GM19467 (cell line): ENCODE results near the gene MAP3K14.
"Not testable (repeated sequence)": the region's sequence is repeated elsewhere in the genome, so short reads cannot be mapped to it uniquely, and the experiment has no call there.

Experiments used
- ATAC-seq: cut with Tn5 transposase; IDR thresholded peaks from one replicate; pipeline ENCODE4 v1.9.1; 2021; ENCODE audit warnings: mild to moderate bottlenecking, moderate library complexity; ENCODE audit not compliant: unreplicated experiment

Gene MAP3K14

DNA sequence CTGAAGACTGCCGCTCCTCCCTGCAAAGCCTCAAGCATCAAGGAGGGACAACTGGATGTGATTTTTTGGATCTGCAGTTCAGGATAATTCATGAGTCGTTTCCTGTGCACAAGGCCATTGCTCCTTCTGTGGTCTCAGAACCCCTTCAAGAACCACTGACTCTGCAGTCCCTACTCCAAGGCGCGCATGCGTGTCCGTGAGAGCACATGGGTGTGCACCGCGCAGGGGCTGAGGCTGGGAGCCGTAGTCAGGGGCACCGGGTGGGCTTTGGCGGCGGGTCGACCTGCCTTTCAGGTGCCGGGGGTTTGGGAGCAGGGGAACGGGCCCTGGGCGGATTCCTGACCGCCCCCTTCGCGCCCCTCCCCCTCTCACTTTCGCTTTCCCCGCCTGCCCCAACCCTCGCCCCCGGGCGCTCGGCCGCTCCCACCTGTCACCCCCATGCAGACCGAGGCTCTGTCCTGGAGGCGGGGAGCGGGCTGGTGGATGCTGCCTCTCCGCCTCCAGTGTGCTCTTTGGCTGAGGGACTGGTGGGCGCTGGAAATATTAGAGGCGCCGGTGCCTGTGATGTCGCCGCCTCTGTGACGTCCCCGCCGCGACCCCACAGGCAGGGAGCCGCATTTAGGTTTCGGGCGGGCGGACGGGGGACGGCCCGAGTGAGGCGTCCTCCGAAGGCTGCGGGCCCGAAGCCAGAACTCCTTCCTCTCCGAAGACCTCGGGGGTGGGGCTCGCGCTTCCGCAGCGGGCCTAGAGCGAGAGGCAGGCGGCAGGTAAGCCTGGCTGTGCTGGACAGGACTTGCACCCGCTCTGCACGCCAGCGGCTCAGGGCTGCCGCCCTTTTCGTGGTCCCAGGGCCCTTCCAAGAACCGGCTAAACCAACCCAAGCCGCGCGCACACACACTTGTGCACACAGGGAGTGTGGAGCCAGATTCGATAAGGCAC lies 55.0 kb downstream of the MAP3K14 start, which contains the start of gene SPATA32:
Gene SPATA32 (minus strand): TSS at position 518 of the 939 bp plus-strand sequence. CDS start 78 bp downstream, at position 440.
- no peak for ATAC-seq

DNA sequence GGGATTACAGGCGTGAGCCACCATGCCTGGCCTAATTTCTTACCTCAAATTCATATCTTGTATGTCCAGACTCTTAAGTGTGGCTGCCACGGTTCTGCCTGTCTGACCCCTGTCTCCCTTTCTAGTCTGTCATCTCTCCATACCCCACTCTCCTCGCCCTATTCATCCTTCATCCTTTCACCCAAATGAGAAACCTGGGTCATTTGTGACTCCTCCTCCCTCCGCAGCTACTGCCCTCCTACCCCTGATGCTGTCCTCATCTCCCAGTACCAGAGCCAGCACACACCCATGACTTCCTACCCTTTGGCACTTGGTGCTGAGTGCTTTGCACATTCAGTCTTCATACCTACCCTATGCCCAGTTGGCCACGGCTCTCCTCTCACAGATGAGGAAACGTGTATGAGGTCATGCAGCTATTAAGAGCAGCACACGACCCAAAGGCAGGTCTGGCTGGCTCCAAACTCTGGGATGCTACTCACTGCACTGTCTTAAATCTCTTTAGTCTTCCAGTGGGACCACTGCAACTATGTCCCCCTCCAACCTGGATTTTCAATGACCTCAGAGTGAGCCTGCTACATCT lies 56.5 kb downstream of the MAP3K14 start:
- ATAC-seq = no peak

DNA sequence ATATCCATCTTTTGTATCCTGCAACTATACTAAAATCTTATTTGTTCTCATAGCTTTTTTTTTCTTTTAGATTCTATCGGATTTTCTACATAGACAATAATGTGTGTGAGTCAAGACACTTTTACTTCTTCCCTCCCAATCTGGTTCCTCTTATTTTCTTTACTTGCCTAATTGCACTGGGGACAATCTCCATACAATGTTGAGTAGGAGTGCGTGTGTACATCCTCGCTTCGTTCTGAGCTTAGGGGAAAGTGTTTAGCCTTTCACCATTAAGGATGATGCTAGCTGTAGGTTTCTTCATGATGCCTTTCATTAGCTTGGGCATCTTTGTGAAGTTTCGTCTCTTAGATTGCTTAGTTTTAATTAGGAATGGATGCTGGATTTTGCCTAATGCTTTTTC lies 57.8 kb downstream of the MAP3K14 start:
- no peak for ATAC-seq

DNA sequence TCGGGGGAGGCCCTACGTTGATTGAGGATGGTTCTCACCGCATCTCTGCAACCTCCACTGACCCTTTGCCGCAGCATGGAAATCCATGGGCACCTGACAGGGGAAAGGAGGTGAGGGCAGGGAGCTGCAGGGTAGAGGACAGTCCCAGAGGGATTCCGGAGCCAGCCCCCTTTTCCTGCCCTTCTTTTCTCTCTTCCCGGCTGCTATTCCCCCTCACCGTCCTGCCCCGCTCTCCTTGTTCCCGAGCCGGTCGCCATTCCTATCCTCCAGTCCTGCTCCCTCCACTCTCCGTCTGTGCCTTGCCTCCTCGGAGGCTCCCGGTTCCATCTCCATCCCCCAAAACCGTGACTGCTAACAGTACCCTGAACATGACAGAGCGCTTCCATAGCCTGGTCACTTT lies 59.7 kb downstream of the MAP3K14 start:
- no peak for ATAC-seq

DNA sequence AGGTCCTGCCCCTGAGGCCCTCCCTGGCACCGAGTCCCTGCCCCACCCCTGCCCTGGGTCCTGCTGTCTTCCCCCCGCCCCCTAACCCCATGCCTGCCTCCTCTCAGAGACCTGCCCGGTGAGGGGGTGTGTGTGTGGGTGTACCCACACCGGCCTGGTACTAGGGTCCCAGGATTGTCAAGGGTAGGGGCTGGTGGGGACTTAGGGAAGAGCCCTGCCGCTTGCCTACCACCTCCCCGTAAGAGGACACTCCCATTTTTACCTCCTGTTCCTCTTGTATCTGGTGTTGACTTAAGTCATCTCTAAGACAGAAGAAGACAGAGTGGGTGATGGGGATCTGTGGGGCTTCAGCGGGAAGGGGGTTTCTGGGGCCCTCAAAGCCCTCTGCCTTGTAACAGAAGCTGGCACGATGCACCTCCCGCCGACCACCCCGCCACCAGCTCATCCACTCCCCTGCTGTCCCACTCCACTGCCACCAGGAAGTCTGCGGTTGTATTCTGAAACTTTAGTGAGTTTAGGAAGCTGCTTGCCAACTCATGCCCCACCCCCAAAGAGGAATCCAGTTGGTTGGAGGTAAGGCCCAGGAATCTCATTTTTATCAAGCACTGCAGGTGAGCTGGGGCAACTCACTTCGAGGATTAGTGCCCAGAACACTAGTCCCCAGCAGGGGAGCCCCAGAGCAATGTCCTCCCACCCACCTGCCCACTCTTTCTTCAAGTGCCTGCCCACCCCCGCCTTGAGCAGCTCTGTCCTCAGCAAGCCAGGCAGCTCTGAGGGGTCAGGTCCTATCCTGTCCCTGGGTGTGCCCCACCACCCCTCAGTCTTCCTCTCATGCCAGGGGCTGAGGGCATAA lies 60.5 kb downstream of the MAP3K14 start:
- ATAC-seq = no peak

DNA sequence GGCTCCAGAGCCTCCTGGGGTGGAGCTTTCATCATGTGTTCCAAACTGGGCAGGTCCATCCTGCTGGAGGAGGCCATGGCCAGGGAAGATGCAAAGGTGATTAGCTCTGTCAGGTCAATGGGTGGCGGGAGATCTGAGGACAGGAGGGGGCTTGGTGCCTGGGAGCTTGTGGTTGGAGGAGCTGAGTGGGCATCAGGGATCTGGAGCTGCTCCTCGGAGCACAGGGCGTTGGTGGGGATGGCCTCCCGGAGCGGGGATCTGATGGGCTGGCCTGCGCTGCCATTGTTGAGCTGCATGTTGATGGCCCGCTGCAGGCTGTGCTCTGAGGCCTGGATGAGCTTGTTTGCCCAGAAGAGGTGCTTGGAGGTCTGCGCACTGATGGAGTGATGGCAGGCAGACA lies 61.5 kb downstream of the MAP3K14 start:
- ATAC-seq = no peak

DNA sequence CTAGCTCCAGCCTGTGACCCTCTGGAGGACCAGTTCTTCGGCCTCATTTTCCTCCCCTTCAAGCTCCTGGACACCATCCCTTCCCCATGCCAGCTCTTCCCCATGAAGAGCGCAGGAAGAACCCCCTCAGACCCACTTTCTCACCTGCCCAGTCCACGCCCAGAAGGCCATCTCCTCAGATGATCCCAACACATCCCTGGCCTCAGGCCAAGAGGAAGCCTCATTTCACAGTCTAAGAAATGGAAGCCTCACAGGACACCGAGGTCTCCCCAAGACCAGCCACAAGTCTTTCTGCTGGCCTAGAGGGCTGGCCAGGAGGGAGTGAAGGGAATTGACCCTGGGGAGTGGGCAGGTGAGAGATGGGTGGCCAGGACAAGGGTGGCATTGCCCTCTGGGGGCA lies 62.9 kb downstream of the MAP3K14 start:
- no peak for ATAC-seq

DNA sequence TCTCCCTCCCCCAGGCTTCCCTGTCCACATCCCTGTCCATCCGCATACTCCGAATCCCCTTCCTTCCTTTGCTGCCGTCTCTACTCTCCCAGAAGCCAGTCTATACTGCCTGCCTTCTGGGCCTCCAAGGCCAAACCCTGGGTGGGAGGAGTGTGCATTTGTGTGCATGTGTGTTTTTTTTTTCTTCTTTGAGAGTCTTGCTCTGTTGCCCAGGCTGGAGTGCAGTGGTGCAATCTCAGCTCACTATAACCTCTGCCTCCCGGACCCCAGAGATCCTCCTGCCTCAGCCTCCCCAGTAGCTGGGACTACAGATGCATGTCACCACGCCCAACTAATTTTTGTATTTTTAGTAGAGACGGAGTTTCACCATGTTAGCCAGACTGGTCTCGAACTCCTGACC lies 63.6 kb downstream of the MAP3K14 start:
- not testable (repeated sequence) for ATAC-seq

DNA sequence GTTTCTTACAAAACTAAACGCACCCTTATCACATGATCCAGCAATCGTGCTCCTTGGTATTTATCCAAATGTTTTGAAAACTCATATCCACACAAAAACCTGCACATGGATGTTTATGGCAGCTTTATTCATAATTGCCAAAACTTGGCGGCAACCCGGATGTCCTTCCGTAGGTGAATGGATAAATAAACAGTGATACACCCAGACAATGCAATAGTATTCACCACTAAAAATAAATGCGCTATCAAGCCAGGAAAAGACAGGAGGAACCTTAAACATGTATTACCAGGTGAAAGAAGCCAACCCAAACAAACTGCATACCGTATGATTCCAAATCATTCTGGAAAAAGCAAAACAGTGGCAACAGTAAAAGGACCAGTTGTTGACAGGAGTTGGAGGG lies 64.9 kb downstream of the MAP3K14 start:
- ATAC-seq = no peak

DNA sequence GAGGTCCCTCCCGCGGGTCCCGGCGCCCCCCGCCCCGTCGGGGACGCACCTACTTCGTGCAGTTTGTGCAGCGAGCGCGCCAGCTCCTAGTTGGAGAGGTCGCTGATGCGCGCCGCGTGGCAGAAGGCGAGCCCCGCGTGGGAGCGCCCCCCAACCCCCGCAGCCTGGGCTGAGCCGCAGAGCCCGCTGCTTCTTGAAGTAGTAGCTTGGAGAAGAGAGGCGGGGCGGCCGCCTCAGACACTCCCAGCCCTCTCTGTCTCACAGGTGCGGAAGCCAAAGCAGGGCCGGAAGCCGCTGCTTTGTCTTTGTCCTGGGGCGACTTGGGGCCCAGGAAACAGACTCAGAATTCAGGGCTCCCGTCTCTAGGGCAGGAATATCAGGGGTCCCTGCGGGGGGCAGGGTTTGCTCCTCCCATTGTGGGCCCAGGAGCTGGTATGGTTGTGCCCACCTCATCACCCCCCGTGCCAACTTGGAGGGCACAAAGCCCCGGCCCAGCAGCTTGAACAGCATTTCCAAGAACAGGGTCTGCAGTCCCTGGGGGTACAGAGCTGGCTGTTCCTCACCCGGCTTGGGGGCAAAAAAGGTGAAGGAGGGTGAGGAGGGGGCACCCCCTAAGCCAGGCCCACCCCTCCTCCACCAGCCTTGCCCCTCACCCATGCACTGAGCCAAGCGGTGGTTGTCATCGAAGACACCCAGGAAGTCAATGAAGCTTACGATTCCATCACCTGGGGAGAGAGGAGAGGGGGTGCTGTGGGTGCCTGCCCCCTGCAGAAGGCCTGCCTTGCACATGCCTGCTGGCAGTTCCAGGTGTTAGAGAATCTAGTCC lies 68.5 kb downstream of the MAP3K14 start:
- ATAC-seq = peak; percentile 37

DNA sequence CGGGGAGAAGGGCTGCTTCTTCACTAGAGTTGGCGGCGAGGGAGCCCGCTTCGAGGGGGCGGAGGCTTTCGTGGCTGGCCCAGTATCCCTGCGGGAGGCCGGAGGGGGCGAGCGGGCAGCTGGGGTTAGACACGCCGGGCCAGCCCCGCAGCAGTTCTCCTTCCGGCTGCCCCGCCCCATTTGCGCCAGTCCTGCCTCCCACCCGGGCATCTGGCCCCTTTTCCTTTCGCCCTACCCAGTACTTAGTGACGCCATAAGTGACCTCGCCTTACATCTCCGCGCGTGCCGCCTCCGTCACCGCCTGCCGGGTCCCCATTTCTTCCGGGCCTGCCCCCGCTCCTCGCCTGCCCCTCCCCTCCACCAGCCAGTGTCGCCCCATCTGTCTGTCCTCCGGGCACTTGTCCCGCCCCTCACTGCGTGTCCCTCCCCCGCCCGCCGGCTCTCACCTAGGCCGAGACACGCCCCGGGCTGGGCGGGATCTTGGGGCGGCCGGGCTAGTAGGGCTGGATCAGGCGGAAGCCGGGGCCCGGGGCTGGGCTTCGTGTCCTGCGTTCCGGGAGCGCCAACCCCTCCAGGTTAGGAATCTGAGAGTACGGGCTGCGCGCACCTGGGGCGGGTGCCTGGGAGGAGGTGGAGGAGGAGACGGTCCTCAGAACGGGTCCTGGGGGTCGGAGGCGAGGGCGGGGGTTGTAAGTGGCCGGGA lies 69.2 kb downstream of the MAP3K14 start:
- ATAC-seq = peak; percentile 68

DNA sequence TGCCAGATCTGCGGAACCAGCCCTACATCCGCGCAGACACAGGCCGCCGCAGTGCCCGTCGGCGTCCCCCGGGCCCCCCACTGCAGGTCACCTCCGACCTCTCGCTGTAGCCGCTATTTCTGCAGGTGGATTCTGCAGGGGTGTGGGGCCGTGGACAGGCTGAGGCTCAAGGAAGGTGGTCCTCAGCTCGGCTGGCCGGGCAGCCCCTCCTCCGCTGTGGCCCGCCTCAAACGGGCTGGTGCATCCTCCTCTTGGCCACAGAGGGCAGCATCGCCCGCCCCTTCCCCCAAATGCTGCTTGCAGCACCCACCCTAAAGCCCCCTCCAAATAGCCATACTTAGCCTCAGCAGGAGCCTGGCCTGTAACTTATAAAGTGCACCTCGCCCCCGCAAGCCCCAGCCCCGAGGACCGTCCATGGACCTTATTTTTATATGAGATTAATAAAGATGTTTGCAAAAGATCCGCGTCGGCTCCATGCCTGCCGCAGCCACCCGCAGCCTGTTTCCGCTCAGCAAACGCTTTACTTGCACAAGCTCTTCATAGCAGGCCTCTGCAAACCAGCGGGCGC lies 69.9 kb downstream of the MAP3K14 start:
- no peak for ATAC-seq

DNA sequence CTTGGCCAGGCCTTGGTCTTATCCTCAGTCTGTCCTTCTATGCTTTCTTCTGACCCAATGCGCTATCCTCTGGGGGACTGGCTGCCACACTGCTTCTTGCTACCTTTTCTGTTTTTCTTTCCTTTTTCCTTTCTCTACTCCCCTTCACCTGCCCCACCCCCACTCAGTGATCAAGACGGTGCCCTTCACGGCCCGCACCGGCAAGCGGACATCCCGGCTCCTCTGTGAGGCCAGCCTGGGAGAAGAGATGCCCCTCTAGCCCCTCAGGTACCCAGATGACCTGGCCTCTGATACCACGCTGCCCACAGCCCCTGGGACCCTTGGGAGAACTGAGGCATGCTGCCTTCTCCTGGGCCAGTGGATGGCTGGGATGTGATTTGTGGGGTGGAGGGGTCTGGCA lies 70.5 kb downstream of the MAP3K14 start:
- ATAC-seq = no peak

DNA sequence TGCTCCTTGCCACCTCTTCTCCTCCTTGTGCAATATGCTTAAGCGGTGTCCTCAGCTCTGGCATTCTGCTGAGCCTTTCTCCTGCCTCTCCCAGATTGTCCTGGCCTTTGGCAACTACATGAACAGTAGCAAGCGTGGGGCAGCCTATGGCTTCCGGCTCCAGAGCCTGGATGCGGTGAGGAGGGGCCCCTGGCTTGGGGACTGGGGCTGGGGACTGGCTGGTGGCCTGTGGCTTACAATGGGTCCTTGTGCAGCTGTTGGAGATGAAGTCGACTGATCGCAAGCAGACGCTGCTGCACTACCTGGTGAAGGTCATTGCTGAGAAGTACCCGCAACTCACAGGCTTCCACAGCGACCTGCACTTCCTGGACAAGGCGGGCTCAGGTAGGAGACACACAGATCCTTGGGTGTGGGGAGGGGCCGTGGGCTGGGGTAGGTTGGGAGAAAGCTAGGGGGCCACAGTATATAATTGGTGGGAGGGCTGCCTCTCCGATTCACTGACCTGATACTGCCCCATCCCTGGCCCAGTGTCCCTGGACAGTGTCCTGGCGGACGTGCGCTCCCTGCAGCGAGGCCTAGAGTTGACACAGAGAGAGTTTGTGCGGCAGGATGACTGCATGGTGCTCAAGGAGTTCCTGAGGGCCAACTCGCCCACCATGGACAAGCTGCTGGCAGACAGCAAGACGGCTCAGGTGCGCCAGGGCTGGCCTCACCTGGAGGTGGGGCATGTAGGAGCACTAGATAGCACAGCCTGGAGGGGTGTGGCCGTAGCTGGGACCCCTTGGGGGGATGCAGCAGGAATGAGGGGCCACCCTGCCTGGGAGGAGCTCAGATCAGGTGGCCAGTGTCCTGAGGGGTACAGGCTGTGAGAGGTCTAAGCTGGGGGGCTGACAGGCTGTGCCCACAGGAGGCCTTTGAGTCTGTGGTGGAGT lies 71.8 kb downstream of the MAP3K14 start:
- no peak for ATAC-seq

DNA sequence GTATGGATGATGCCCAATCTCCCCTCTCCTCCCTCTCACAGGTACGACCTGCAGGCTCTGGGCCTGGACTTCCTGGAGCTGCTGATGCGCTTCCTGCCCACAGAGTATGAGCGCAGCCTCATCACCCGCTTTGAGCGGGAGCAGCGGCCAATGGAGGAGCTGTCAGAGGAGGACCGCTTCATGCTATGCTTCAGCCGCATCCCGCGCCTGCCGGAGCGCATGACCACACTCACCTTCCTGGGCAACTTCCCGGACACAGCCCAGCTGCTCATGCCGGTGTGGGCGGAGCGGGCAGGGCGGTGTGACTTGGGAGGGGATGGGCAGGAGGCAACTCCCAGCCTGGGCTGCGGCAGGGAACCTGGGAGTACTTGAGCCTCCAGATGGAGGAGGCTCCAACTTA lies 73.1 kb downstream of the MAP3K14 start:
- ATAC-seq = no peak

DNA sequence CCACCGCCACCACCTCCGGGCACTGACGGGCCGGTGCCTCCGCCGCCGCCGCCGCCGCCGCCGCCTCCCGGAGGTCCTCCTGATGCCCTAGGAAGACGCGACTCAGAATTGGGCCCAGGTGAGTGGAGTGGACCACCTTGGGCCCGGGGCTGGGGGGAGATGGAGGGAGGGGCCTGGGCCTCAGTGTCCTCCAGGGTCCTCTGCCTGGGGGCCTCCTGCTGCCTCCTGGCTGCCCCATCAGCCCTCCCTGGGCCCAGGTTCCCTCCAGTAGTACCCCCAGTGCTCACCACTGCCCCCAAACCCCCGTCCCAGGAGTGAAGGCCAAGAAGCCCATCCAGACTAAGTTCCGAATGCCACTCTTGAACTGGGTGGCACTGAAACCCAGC lies 74.8 kb downstream of the MAP3K14 start:
- ATAC-seq = no peak

DNA sequence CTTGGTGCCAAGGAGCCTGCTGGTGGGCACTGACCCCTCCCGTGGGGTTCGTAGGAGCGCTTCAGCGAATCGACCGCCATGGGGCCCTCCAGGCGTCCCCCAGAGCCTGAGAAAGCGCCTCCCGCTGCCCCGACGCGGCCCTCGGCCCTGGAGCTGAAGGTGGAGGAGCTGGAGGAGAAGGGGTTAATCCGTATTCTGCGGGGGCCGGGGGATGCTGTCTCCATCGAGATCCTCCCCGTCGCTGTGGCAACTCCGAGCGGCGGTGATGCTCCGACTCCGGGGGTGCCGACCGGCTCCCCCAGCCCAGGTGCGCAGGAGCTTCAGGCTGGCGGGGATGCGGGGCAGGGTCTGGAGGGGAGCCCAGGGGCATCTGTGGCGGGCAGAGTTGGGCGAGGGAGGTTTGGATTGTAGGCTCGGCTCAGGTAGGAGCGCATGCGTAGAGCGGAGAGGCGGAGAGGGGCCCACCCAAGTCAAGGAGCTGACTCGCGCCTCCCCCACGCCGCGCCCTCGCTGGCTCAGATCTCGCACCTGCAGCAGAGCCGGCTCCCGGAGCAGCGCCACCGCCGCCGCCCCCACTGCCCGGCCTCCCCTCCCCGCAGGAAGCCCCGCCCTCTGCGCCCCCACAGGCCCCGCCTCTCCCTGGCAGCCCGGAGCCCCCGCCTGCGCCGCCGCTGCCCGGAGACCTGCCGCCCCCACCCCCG lies 75.3 kb downstream of the MAP3K14 start:
- no peak for ATAC-seq

DNA sequence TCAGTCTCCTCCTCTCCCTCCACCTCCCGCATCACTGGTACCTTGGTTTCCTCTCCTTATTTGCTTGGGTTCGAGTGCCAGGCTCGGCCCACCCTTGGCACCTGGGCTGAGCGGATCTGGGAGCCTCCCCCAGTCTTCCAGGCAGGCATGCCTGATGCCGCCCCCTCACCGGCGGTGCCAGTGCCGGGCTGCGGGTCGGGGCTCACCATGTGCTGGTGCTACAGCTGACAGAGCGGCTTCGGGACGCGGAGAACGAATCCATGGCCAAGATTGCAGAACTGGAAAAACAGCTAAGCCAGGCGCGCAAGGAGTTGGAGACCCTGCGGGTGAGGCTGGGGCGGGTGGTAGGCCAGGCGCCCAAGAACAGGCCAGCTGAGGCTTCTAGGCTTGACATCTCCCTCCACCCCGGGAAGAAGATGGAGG lies 75.9 kb downstream of the MAP3K14 start:
- no peak for ATAC-seq
